Stimulated activated CD4-positive, alpha-beta T cell treated with anti-CD3 and anti-CD28 coated beads, Interleukin-4, amount 100 ng/mL, for 24 hours (primary cell): ENCODE results near the gene WNT5A.

Experiments used
- DNase-seq: peaks from one replicate; pipeline ENCODE4 v3.0.0-alpha.2; 2020

WNT5A gene

GRCh38 chr3:55442861-55443260 lies 44.2 kb downstream of the WNT5A start:
- DNase-seq: no peak

GRCh38 chr3:55441499-55441898 lies 45.6 kb downstream of the WNT5A start:
- DNase-seq: no peak

- no peak for DNase-seq
Measured at GRCh38 chr3:55440104-55440708, 46.9 kb downstream of the WNT5A start.

GRCh38 chr3:55439657-55440056 lies 47.4 kb downstream of the WNT5A start:
- DNase-seq: no peak

- DNase-seq: no peak
Measured at GRCh38 chr3:55436644-55437043, 50.5 kb downstream of the WNT5A start.

- DNase-seq: no peak
Measured at GRCh38 chr3:55435491-55435890, 51.6 kb downstream of the WNT5A start.

GRCh38 chr3:55434789-55435188 lies 52.3 kb downstream of the WNT5A start:
- DNase-seq: no peak

GRCh38 chr3:55431041-55431440 lies 56.1 kb downstream of the WNT5A start:
- no peak for DNase-seq

- DNase-seq: no peak
Measured at GRCh38 chr3:55427739-55428138, 59.4 kb downstream of the WNT5A start.

GRCh38 chr3:55426486-55426885 lies 60.6 kb downstream of the WNT5A start:
- DNase-seq: no peak

- no peak for DNase-seq
Measured at GRCh38 chr3:55423782-55424181, 63.3 kb downstream of the WNT5A start.

- DNase-seq: no peak
Measured at GRCh38 chr3:55417211-55417610, 69.9 kb downstream of the WNT5A start.

- DNase-seq: no peak
Measured at GRCh38 chr3:55416331-55416821, 70.7 kb downstream of the WNT5A start.
